ENCODE measurements around the gene AHRR.

DNA sequence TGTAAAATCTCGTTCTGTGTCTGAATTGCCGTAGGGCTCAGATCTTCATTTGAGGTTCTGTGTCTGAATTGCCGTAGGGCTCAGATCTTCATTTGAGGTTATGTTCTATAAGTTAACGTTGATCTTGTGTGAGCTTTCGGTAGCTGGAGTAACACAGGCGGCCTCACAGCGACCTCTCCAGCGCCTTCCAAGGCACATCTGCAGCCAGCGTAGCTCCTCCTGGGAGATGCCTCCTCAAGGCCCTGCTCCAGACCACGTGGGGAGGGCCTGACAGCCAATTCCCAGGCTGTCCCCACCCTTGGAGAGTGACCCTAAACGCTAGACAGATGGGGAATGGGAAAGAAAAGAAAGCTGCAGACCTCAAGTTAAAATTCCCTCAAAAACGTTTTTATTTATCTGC lies 8.7 kb upstream of the AHRR start:
- TF ChIP-seq EZH2 (IDR thresholded peaks at IDR 0.05; ENCODE audit: borderline replicate concordance, low read depth, low read length) (no peak), YY1 (IDR thresholded peaks at IDR 0.05; ENCODE audit: borderline replicate concordance in 1 of 3, control insufficient read depth in 1 of 3, extremely low read depth in 1 of 3, insufficient read depth in 3 of 3, insufficient read length in 1 of 3, insufficient replicate concordance in 2 of 3, low read depth in 1 of 3, low read length in 2 of 3) (no peak), CTCF (IDR thresholded peaks at IDR 0.05 in 2 of 3, conservative IDR thresholded peaks at IDR 0.05 in 1 of 3; ENCODE audit: insufficient read depth in 2 of 3, low read depth in 1 of 3, low read length in 3 of 3) (no peak), KLF13 (tag; IDR thresholded peaks at IDR 0.05; ENCODE audit: borderline replicate concordance, low read depth) (no peak), JUN (IDR thresholded peaks at IDR 0.05; ENCODE audit: borderline replicate concordance, low read depth, low read length) (no peak), JUN (CRISPR knock-in tag; IDR thresholded peaks at IDR 0.05; ENCODE audit: borderline replicate concordance) (no peak), RB1 (IDR thresholded peaks at IDR 0.05; ENCODE audit: low read depth) (no peak), KLF6 (CRISPR knock-in tag; IDR thresholded peaks at IDR 0.05; ENCODE audit: borderline replicate concordance) (no peak), ZBTB7A (IDR thresholded peaks at IDR 0.05; ENCODE audit: borderline replicate concordance, control insufficient read depth, low read depth, low read length) (no peak), MXI1 (IDR thresholded peaks at IDR 0.05; ENCODE audit: low read depth, low read length) (no peak)
